ENCODE results near the gene RFX2.
"Not testable (repeated sequence)": the region's sequence is repeated elsewhere in the genome, so short reads cannot be mapped to it uniquely, and the experiment has no call there.

The RFX2 gene

DNA sequence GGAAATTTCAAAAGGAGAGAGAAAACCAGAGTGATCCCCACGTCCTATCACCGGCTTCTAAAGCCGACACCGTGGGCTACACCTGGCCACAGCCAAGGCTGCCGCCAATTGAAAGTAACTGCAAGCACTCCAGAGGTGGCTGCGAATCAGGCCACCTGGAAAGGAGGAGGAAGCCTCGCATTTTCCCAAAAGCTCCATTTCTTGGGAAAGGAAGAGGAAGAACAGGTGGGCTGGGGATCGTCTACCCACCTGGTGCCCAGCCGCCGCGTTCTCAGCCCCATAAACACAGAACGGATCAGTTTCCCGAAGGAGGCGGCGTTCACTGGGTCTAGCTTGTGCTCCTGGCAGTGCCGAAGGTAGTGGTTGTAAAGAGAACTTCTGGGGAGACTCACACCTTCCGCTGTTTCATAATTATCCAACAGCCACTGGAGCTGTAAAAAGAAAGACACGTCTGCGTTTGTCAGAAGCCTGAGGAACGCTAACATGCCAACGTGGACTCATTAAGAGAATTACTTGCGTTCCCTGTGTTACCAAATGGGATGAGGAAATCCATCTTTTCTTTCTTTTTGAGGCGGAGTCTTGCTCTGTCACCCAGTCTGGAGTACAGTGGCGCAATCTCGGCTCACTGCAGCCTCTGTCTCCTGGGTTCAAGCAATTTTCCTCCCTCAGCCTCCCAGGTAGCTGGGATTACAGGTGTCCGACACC is 94.3 kb downstream of the RFX2 start:
- H3K27ac Mint-ChIP-seq = no peak overlapping the region
- DNase-seq = no peak
- no peak for ATAC-seq
- H3K27me3 Mint-ChIP-seq = no peaks in the 10 kb centered on the region
- no peaks in the 10 kb centered on the region for H3K9me3 Mint-ChIP-seq
- H3K36me3 Mint-ChIP-seq (ENCODE audit: low read depth) = no peaks in the 10 kb centered on the region
- no peak overlapping the region for H3K4me3 Mint-ChIP-seq
- peaks cover 1% of the 10 kb centered on the region for H3K4me1 Mint-ChIP-seq

DNA sequence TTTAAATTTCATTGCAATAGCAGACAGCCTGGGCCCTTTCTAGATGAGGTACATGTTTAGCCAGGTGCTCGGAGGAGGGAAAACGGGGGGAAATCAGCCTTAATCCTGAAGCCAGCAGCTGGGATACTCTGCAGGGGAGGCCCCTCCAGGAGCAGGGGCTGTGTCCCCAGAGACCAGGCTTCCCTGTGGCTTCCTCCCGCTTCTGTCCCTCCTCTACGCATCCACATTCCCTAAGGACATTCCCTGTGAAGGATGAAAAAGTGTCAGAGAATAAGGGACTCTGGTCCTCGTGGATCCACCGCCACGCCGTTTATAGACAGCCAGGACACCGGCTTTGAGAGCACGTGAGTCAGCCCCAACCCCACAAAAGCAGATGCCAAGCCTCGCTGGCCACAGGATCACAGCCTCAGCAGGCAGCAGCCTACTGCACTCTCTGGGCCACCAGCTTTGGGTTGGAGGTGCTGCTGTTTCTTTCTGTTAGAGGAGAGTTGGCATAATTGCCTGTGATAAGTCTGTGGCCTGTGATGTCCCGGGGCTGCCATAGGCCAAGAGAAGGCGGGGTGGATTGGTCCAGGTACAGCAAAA is 95.7 kb downstream of the RFX2 start:
- H3K27ac Mint-ChIP-seq = no peak overlapping the region
- H3K36me3 Mint-ChIP-seq (ENCODE audit: low read depth) = no peaks in the 10 kb centered on the region
- H3K4me1 Mint-ChIP-seq = no peaks in the 10 kb centered on the region
- no peaks in the 10 kb centered on the region for H3K27me3 Mint-ChIP-seq
- no peak for DNase-seq
- no peaks in the 10 kb centered on the region for H3K9me3 Mint-ChIP-seq
- ATAC-seq = no peak
- no peak overlapping the region for H3K4me3 Mint-ChIP-seq

DNA sequence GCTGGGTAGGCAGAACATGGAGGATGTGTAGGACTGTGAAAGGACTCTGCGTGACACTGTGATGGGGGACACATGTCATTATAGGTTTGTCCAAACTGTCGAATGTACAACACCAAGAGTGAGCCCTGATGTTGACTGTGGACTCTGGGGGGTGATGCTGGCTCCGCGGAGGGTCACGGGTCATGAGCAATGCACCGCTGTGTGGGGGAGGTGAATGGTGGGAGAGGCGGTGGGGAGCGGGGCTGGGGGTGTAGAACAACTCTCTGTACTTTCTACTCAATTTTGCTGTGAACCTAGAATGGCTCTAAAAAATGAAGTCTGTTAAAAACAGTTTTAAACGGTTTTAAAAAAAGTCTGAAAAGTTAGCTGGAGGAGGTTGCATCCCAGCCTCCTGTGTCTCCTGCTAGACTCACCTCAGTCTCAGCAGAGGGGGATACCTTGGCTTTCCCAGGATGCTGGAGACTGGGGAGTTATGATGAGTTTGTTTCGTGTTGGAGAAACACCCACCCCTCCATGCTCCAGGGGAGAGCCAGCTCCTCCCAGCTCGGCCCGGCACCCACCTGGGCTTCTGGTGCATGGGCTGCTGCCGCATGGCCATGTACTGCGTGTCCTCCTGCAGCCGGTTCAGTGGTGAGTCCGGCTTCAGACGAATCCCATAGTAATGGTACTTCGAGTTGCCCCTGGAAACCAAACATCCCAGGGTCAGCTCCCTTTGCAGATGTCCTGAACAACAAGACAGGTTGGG is 97.7 kb downstream of the RFX2 start:
- ATAC-seq = no peak
- H3K9me3 Mint-ChIP-seq = no peaks in the 10 kb centered on the region
- no peak overlapping the region for H3K27ac Mint-ChIP-seq
- DNase-seq = no peak
- no peaks in the 10 kb centered on the region for H3K36me3 Mint-ChIP-seq (ENCODE audit: low read depth)
- H3K27me3 Mint-ChIP-seq = no peaks in the 10 kb centered on the region
- no peaks in the 10 kb centered on the region for H3K4me1 Mint-ChIP-seq
- no peak overlapping the region for H3K4me3 Mint-ChIP-seq

DNA sequence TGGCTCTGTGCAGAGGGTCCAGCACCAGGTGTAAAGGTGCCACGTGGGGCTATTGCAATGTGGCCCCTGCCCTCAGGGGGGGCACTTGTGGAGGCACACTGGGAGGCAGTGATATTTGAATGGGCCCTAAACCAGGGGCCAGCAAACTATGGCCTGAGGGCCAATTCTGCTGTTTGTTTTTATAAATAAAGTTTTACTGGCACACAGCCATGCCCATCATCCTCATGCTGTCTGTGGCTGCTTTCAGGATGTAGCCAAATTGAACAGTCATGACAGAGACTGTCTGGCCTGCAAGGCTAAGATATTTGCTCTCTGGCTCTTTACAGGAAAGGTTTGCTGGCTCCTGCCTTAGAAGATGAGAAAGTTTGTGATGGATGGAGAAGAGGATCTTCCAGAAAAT is 98.5 kb downstream of the RFX2 start:
- Mint-ChIP-seq H3K27ac (no peak overlapping the region), H3K4me1 (no peaks in the 10 kb centered on the region), H3K36me3 (ENCODE audit: low read depth) (no peaks in the 10 kb centered on the region), H3K4me3 (no peak overlapping the region), H3K9me3 (no peaks in the 10 kb centered on the region), H3K27me3 (no peaks in the 10 kb centered on the region)
- ATAC-seq (no peak), DNase-seq (no peak)

DNA sequence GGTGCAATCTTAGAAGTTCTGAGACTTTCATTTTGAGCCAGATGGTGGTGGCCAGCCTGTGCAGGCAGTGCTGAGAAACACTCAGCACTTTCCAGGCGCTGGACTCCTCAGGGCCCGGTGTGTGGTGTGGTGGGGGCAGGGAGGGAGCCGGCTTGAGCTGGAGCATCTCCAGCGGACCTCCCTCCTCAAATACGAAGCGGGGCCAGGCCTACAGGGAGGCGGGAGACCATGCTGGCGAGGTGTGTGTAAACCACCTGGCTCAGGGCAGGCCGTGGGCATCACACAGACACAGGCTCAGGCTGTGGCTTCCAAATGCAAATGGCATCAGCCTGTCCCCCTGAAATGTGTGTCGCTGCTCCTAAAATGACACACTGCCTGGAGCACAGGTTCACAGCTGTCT is 99.1 kb downstream of the RFX2 start:
- no peak for ATAC-seq
- Mint-ChIP-seq H3K27me3 (no peaks in the 10 kb centered on the region), H3K36me3 (ENCODE audit: low read depth) (no peaks in the 10 kb centered on the region), H3K4me1 (no peaks in the 10 kb centered on the region), H3K9me3 (no peaks in the 10 kb centered on the region), H3K4me3 (no peak overlapping the region), H3K27ac (no peak overlapping the region)
- no peak for DNase-seq

DNA sequence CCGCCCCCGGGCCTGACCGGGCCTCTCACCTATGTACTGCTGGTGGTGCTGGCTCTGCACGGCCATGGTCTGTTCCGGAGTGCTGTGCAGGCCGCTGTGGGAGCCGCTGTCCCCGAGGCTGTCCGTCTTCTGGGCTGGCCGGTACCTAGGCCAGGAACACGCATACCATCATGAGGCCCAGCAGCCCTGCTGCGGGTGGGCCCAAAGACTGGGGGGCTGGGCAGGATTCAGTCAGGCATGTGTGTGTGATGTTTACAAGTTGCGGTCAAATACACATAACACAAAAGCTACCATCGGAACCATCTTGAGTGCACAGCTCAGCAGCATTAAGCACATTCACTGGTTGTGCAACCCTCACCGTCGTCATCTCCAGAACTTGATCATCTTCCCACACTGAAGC is 100.2 kb downstream of the RFX2 start:
- ATAC-seq = no peak
- H3K4me1 Mint-ChIP-seq = no peaks in the 10 kb centered on the region

DNA sequence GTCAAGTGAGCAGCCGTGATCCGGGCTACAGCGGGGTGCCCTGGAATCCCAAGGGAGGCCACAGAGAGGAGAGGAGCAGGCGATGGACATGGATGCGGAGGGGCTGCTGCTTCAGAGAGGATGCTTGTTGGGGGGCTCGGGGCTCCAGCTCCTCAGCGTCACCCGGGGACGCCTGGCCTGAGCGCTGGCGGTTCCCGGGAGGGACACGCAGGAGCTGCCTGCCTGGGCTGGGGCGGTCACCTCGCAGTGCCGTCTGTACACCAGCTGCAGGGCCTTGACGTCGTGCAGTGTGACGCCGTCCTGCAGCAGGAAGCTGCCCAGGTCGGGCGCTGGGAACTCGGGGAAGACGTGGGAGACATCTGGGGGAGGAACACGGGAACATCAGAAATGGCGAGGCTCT is 102.4 kb downstream of the RFX2 start:
- Mint-ChIP-seq H3K27ac (no peak overlapping the region), H3K36me3 (ENCODE audit: low read depth) (no peaks in the 10 kb centered on the region), H3K4me1 (no peaks in the 10 kb centered on the region), H3K4me3 (no peak overlapping the region), H3K9me3 (no peaks in the 10 kb centered on the region), H3K27me3 (no peaks in the 10 kb centered on the region)
- ATAC-seq (no peak), DNase-seq (no peak)

More for the DNA sequence above, 100.2 kb downstream of the RFX2 start:
- Mint-ChIP-seq H3K27ac (no peak overlapping the region), H3K9me3 (no peaks in the 10 kb centered on the region), H3K4me3 (no peak overlapping the region), H3K36me3 (ENCODE audit: low read depth) (no peaks in the 10 kb centered on the region), H3K27me3 (no peaks in the 10 kb centered on the region)
- DNase-seq = no peak

DNA sequence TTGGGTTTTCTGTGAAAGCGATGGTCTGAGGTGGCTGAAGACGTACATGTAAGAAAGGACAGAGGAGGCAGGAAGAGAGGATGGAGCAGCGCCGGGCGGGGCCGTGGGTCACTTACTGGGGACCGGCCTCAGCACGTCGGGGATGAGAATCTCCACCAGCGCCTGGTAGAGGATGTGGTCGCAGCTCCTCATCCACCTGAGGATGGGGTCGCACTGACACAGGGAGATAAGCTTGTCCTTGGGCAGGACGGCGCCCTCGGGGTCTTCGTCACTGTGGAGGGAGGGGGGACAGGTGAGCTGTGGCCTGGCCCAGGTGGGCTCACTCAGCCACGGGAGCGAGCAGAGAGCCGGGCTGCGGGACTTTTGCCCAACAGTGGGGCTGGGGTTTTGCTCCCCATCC is 103.4 kb downstream of the RFX2 start:
- DNase-seq (no peak), ATAC-seq (no peak)
- H3K27me3 Mint-ChIP-seq = no peaks in the 10 kb centered on the region
- no peaks in the 10 kb centered on the region for H3K4me1 Mint-ChIP-seq
- H3K4me3 Mint-ChIP-seq = no peak overlapping the region
- H3K27ac Mint-ChIP-seq = no peak overlapping the region
- no peaks in the 10 kb centered on the region for H3K9me3 Mint-ChIP-seq
- H3K36me3 Mint-ChIP-seq (ENCODE audit: low read depth) = no peaks in the 10 kb centered on the region

DNA sequence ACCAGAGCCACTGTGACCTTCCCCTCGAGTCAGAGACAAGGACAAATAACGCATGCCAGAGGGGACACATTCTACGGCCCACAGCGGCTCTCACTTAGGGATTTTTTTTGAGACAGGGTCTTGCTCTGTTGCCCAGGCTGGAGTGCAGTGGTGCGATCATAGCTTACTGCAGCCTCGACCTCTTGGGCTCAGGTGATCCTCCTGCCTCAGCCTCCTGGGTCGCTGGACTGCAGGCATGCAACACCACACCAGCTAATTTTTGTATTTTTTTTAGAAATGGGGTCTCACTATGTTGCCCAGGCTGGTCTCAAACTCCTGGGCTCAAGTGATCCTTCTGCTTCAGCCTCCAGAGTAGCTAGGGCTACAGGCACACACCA is 104.2 kb downstream of the RFX2 start:
- not testable (repeated sequence) for H3K27me3 Mint-ChIP-seq; H3K36me3 Mint-ChIP-seq (ENCODE audit: low read depth); H3K4me1 Mint-ChIP-seq; DNase-seq; H3K27ac Mint-ChIP-seq; H3K9me3 Mint-ChIP-seq; ATAC-seq; H3K4me3 Mint-ChIP-seq

DNA sequence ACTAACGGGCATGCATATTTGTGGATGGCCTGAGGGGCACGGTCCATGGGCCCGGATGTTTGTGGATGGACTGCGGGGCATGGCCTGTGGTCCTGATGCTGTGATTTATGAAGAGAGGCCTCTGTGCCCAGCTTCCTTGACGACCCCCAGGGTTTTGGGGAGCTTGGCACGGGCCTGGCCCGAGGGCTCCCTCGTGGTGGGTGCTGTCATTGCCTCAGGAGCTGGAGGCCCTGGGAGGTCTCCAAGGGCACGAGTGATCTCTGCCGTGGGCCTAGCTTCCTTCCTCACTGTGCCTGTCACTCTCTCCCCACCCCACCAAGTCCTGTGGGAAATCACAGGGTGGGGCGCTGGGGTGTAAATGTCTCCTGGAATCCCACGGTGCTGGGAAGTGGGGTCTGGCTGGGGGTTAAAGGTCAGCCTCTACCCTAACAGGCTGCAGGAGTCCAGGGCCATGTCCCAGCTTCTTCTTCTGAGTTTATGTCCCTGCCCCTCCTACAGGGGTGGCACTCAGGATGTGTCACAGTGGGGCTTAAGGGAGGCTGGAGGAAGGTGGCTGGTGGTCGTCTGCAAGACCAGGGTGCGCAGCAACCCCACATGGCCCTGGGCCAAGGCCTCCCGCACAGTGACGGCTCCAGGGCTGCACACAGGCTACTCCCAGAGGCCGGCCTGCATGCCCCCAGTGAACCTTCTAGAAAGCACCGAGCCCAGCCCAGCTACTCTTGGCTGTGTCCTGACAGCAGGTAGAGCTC is 104.8 kb downstream of the RFX2 start:
- no peaks in the 10 kb centered on the region for H3K9me3 Mint-ChIP-seq
- no peak overlapping the region for H3K4me3 Mint-ChIP-seq
- H3K36me3 Mint-ChIP-seq (ENCODE audit: low read depth) = peaks cover 4% of the 10 kb centered on the region
- no peak for ATAC-seq
- H3K27ac Mint-ChIP-seq = no peak overlapping the region
- H3K27me3 Mint-ChIP-seq = no peaks in the 10 kb centered on the region
- no peak for DNase-seq
- no peaks in the 10 kb centered on the region for H3K4me1 Mint-ChIP-seq

DNA sequence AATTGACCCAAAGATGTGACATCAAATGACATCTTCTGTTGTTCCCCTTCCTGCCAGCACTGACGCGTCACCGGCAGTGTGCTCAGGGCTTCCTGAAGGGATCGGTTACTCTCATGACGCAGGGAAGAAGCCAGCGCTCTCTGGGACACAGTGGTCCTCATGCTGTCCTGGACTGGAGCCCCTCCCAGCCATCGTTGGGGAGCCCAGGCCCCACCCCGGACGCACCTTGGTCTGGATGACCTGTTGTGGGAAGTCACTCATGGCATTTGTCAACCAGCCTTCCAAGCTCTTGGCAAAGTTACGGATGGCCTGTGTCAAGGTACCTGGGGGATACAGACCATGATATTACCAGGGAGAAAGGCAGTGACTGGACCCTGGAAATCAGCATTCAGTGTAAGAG is 106.3 kb downstream of the RFX2 start:
- no peak for DNase-seq
- Mint-ChIP-seq H3K4me3 (no peak overlapping the region), H3K4me1 (no peaks in the 10 kb centered on the region), H3K9me3 (no peaks in the 10 kb centered on the region), H3K27ac (no peak overlapping the region), H3K36me3 (ENCODE audit: low read depth) (peaks cover 12% of the 10 kb centered on the region), H3K27me3 (no peaks in the 10 kb centered on the region)
- no peak for ATAC-seq

DNA sequence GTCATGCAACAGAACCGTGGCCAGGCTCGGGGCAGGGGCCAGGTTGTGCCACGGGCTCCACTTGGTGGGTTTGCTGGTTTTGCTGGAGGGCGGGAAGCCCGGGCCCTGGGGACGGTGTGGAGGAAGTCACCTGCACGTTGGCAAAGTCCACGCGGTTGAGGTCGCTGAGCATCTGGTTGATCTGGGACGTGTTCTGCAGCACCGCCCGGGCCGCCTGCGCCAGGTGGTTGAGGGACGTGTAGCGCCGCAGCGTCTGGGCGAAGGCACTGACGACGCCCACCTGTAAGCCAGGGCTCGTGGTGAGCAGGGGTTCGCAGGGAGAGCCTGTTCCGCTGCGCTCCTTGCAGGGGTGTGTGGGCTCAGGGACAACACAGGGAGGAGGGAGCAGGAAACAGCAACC is 107.7 kb downstream of the RFX2 start:
- ATAC-seq = no peak
- Mint-ChIP-seq H3K4me3 (no peak overlapping the region), H3K27me3 (no peaks in the 10 kb centered on the region), H3K36me3 (ENCODE audit: low read depth) (peaks cover 12% of the 10 kb centered on the region), H3K27ac (no peak overlapping the region), H3K9me3 (no peaks in the 10 kb centered on the region), H3K4me1 (no peaks in the 10 kb centered on the region)
- no peak for DNase-seq

DNA sequence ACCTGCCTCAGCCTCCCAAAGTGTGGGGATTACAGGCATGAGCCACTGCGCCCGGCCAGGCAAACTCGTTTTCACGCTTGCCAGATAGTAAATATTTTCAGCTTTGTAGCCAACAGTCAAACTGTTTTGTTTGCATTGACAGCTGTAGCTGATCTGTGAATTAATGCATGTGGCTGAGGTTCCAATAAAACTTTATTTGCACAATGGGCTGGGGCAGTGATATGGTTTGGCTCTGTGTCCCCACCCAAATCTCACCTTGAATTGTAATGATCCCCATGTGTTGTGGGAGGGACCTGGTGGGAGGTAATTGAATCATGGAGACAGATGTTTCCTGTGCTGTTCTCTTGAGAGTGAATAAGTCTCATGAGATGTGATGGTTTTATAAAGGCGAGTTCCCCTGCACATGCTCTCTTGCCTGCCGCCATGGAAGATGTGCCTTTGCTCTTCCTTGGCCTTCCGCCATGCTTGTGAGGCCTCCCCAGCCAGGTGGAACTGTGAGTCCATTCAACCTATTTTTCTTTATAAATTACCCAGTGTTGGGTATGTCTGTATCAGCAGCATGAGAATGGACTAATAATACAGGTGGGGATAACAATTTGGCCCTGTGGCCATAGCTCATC is 110.0 kb downstream of the RFX2 start:
- H3K36me3 Mint-ChIP-seq (ENCODE audit: low read depth) = peaks cover 14% of the 10 kb centered on the region
- no peak for DNase-seq
- no peak overlapping the region for H3K4me3 Mint-ChIP-seq
- H3K4me1 Mint-ChIP-seq = no peaks in the 10 kb centered on the region
- H3K27ac Mint-ChIP-seq = no peak overlapping the region
- ATAC-seq = no peak
- H3K27me3 Mint-ChIP-seq = no peaks in the 10 kb centered on the region
- no peaks in the 10 kb centered on the region for H3K9me3 Mint-ChIP-seq

DNA sequence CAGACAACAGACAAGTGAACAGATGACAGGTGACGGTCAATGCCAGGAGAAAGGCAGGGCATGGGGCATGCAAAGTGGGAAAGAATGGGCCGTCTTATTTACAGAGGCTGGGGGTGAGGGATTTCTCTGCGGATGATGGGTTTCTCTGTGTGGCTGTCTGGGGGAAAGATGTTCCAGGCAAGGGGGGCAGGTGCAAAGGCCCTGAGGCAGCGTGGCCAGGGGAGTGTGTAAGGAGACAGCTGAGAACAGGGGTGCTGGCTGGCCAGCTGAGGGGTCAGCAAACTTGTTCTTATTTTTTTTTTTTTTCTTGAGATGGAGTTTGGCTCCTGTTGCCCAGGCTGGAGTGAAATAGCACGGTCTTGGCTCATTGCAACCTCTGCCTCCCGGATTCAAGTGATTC is 110.6 kb downstream of the RFX2 start:
- no peaks in the 10 kb centered on the region for H3K9me3 Mint-ChIP-seq
- H3K27ac Mint-ChIP-seq = peak overlapping the region; percentile 24
- H3K27me3 Mint-ChIP-seq = no peaks in the 10 kb centered on the region
- H3K36me3 Mint-ChIP-seq (ENCODE audit: low read depth) = peaks cover 14% of the 10 kb centered on the region
- H3K4me1 Mint-ChIP-seq = no peaks in the 10 kb centered on the region
- ATAC-seq = no peak
- H3K4me3 Mint-ChIP-seq = no peak overlapping the region
- no peak for DNase-seq
